TTC549 (cell line): ENCODE data around the gene EPHB1.

ENCODE experiments used
- FAIRE-seq: peaks from 2 replicates; lab custom pipeline; 2012; peaks lifted over from hg19 to GRCh38; lab: Jason Lieb, UNC

The EPHB1 gene

GRCh38 chr3:135134684-135135075 lies 339.6 kb downstream of the EPHB1 start:
- FAIRE-seq, result no peak

GRCh38 chr3:135135445-135135844 lies 340.4 kb downstream of the EPHB1 start:
- no peak for FAIRE-seq

GRCh38 chr3:135136361-135137100 lies 341.5 kb downstream of the EPHB1 start:
- FAIRE-seq, result no peak

GRCh38 chr3:135137296-135137695 lies 342.2 kb downstream of the EPHB1 start:
- no peak for FAIRE-seq

- no peak for FAIRE-seq
These were observed 343.7 kb downstream of the EPHB1 start for GRCh38 chr3:135138776-135139175.

- FAIRE-seq, result no peak
These were observed 345.5 kb downstream of the EPHB1 start for GRCh38 chr3:135140591-135140990.

- no peak for FAIRE-seq
These were observed 346.1 kb downstream of the EPHB1 start for GRCh38 chr3:135141160-135141559.

- no peak for FAIRE-seq
These were observed 346.6 kb downstream of the EPHB1 start for GRCh38 chr3:135141672-135142071.

- FAIRE-seq, result no peak
These were observed 347.5 kb downstream of the EPHB1 start for GRCh38 chr3:135142530-135142929.

- no peak for FAIRE-seq
These were observed 348.4 kb downstream of the EPHB1 start for GRCh38 chr3:135143474-135143873.

GRCh38 chr3:135145581-135145980 lies 350.5 kb downstream of the EPHB1 start:
- no peak for FAIRE-seq

- FAIRE-seq, result no peak
These were observed 352.6 kb downstream of the EPHB1 start for GRCh38 chr3:135147657-135148056.

- FAIRE-seq, result no peak
These were observed 353.4 kb downstream of the EPHB1 start for GRCh38 chr3:135148398-135149020.

- FAIRE-seq, result no peak
These were observed 354.9 kb downstream of the EPHB1 start for GRCh38 chr3:135149707-135150681.

- FAIRE-seq, result no peak
These were observed 359.1 kb downstream of the EPHB1 start for GRCh38 chr3:135154186-135154585.

- FAIRE-seq, result no peak
These were observed 360.2 kb downstream of the EPHB1 start for GRCh38 chr3:135155228-135155627.

- no peak for FAIRE-seq
These were observed 360.7 kb downstream of the EPHB1 start for GRCh38 chr3:135155791-135156190.

GRCh38 chr3:135157045-135157740 lies 362.1 kb downstream of the EPHB1 start:
- FAIRE-seq, result no peak

- FAIRE-seq, result no peak
These were observed 363.5 kb downstream of the EPHB1 start for GRCh38 chr3:135158520-135158919.

GRCh38 chr3:135159681-135160247 lies 364.7 kb downstream of the EPHB1 start:
- no peak for FAIRE-seq

GRCh38 chr3:135161425-135161824 lies 366.4 kb downstream of the EPHB1 start:
- FAIRE-seq, result no peak

GRCh38 chr3:135163701-135164100 lies 368.6 kb downstream of the EPHB1 start:
- no peak for FAIRE-seq
